ENCODE data around the gene FGD5. TPM values are rescaled to one million over a fixed set of nuclear protein-coding genes. Genes with fewer than 3 reads are reported as not detected.

Gene FGD5
- total RNA-seq, 4 donors from 2014 or later, result 10.0 to 66.8 (median 19.2) TPM

- Histone ChIP-seq H3K9me3 (no peaks in the 10 kb centered on the region), H3K27ac (peak overlapping the region; percentile 45 to 49), H3K27me3 (no peaks in the 10 kb centered on the region), H3K4me1 (no peaks in the 10 kb centered on the region), H3K36me3 (no peaks in the 10 kb centered on the region), H3K4me3 (no peak overlapping the region)
- no peak for DNase-seq
- intact Hi-C loops (cut with DNase I; ENCODE audit: low total_unique reads), result no loop called here
- TF ChIP-seq CTCF (IDR thresholded peaks at IDR 0.05), result no peak
- no peak for TF ChIP-seq POLR2A (IDR thresholded peaks at IDR 0.05)
These were observed 14.6 kb upstream of the FGD5 start for GRCh38 chr3:14803981-14804834.

- Histone ChIP-seq H3K4me1 (no peaks in the 10 kb centered on the region), H3K27me3 (no peaks in the 10 kb centered on the region), H3K36me3 (no peaks in the 10 kb centered on the region), H3K4me3 (no peak overlapping the region), H3K9me3 (no peaks in the 10 kb centered on the region), H3K27ac (peak overlapping the region in 1 of 2 donors; percentile 25)
- intact Hi-C loops (cut with DNase I; ENCODE audit: low total_unique reads), result no loop called here
- no peak for DNase-seq
- TF ChIP-seq CTCF (IDR thresholded peaks at IDR 0.05) (no peak), POLR2A (IDR thresholded peaks at IDR 0.05) (no peak)
These were observed 13.7 kb upstream of the FGD5 start for GRCh38 chr3:14804835-14805780.

GRCh38 chr3:14805961-14806537 lies 12.7 kb upstream of the FGD5 start:
- H3K4me3 ChIP-seq, result no peak overlapping the region
- no peaks in the 10 kb centered on the region for H3K27me3 ChIP-seq
- H3K27ac ChIP-seq, result no peak overlapping the region
- TF ChIP-seq POLR2A (IDR thresholded peaks at IDR 0.05) (no peak), CTCF (IDR thresholded peaks at IDR 0.05) (no peak)
- no peaks in the 10 kb centered on the region for H3K4me1 ChIP-seq
- no peak for DNase-seq
- H3K9me3 ChIP-seq, result no peaks in the 10 kb centered on the region
- intact Hi-C loops (cut with DNase I; ENCODE audit: low total_unique reads), result no loop called here
- no peaks in the 10 kb centered on the region for H3K36me3 ChIP-seq

GRCh38 chr3:14806641-14807263 lies 12.0 kb upstream of the FGD5 start:
- Histone ChIP-seq H3K4me1 (no peaks in the 10 kb centered on the region), H3K4me3 (no peak overlapping the region), H3K36me3 (no peaks in the 10 kb centered on the region), H3K9me3 (no peaks in the 10 kb centered on the region), H3K27me3 (no peaks in the 10 kb centered on the region), H3K27ac (no peak overlapping the region)
- DNase-seq, result no peak
- intact Hi-C loops (cut with DNase I; ENCODE audit: low total_unique reads), result no loop called here
- TF ChIP-seq CTCF (IDR thresholded peaks at IDR 0.05), result no peak
- no peak for TF ChIP-seq POLR2A (IDR thresholded peaks at IDR 0.05)

Data from uterus (tissue), 4 donors.